DOHH2 (cell line): ENCODE results near the gene ITGAE.

Experiments used
- CTCF ChIP-seq: fragments of 200-600 bp; sonication (generic); IDR thresholded peaks from one replicate; pipeline ENCODE4 v1.5.1; 2014; ENCODE audit warnings: antibody characterized with exemption, mild to moderate bottlenecking, low read depth, low read length; ENCODE audit not compliant: poor library complexity, severe bottlenecking
- EZH2phosphoT487 ChIP-seq: fragments of 200-600 bp; sonication (generic); IDR thresholded peaks from 2 replicates; pipeline ENCODE4 v1.6.1; 2017; ENCODE audit warnings: borderline replicate concordance, mild to moderate bottlenecking, antibody characterized with exemption, low read length, moderate library complexity, mixed read lengths

GRCh38 chr17:3762922-3763776, 37.8 kb downstream of the ITGAE start:
- no peak for TF ChIP-seq CTCF
- no peak for TF ChIP-seq EZH2phosphoT487
